K562 treated with DMSO at 1 percent for 12 hours (cell line): Measurements from ENCODE around the gene KCNJ11. TPM values are rescaled to one million over a fixed set of nuclear protein-coding genes. Genes with fewer than 3 reads are reported as not detected.

ENCODE experiments used
- total RNA-seq: library from RNA; unstranded; fragments of 300-600 nt; gene quantifications from 2 replicates; pipeline ENCODE4 v1.2.3, GENCODE V29; 2022; ENCODE audit not compliant: insufficient read depth

The KCNJ11 gene
- 1.5 and 5.6 TPM in 2 replicates for total RNA-seq

GRCh38 chr11:17388609-17389210 is at the start of gene KCNJ11:
Gene KCNJ11, minus strand, starts transcription at chr11:17388659. Its CDS starts 568 bp downstream, at chr11:17388091.

GRCh38 chr11:17351510-17352176 is 36.8 kb downstream of the KCNJ11 start, which contains the start of gene NCR3LG1:
Gene NCR3LG1, plus strand, starts transcription at chr11:17351800. Its CDS starts 170 bp downstream, at chr11:17351970.

Other genes starting within 250 kb of the KCNJ11 start
- gene PIK3C2A, start 180.7 kb downstream of the KCNJ11 start, total RNA-seq, result 1.1 and 14.5 TPM in 2 replicates
- 90.2 and 126 TPM in 2 replicates for gene NUCB2, start 111.9 kb downstream of the KCNJ11 start, total RNA-seq
- 0.76 and 9.0 TPM in 2 replicates for gene NCR3LG1, start 36.9 kb downstream of the KCNJ11 start, total RNA-seq
- gene ABCC8, start 88.2 kb upstream of the KCNJ11 start, total RNA-seq, result 1.2 TPM in 1 of 2 replicates, not detected in the other
- gene USH1C, start 155.8 kb upstream of the KCNJ11 start, total RNA-seq, result not detected in 2 replicates
- gene OTOG, start 158.6 kb upstream of the KCNJ11 start, total RNA-seq, result not detected in 2 replicates